ENCODE data around the gene BCL2L12. TPM values are rescaled to one million over a fixed set of nuclear protein-coding genes. Genes with fewer than 3 reads are reported as not detected.

BCL2L12 gene
- total RNA-seq, 1 donor from 2014 or later: 31.5 TPM

GRCh38 chr19:49701271-49701786 lies 35.6 kb downstream of the BCL2L12 start:
- Histone ChIP-seq H3K4me2 (ENCODE audit: low read length) (no peak overlapping the region), H2AFZ (ENCODE audit: low read depth, low read length) (no peak overlapping the region), H3K27ac (ENCODE audit: low read depth, low read length) (no peak overlapping the region), H3K4me3 (ENCODE audit: insufficient read depth, low read depth, low read length) (no peak overlapping the region), H3K4me1 (ENCODE audit: insufficient read depth, low read length) (no peaks in the 10 kb centered on the region), H4K20me1 (ENCODE audit: insufficient read depth, low read length) (no peaks in the 10 kb centered on the region), H3K36me3 (ENCODE audit: insufficient read depth, low read length) (no peaks in the 10 kb centered on the region), H3K9ac (ENCODE audit: low read length) (no peak overlapping the region), H3K79me2 (ENCODE audit: insufficient read depth, low read length) (no peaks in the 10 kb centered on the region), H3K27me3 (ENCODE audit: insufficient read depth, low read length) (no peaks in the 10 kb centered on the region), H3K9me3 (ENCODE audit: insufficient read depth, low read depth, low read length) (no peaks in the 10 kb centered on the region)
- no peaks in the 10 kb centered on the region for H3K9me3 Mint-ChIP-seq (ENCODE audit: unreplicated experiment)
- H3K27me3 Mint-ChIP-seq (ENCODE audit: low read depth, unreplicated experiment): no peaks in the 10 kb centered on the region
- no peak overlapping the region for H3K27ac Mint-ChIP-seq (ENCODE audit: unreplicated experiment)
- peaks cover 5% of the 10 kb centered on the region for H3K36me3 Mint-ChIP-seq (ENCODE audit: low read depth, unreplicated experiment)
- no peaks in the 10 kb centered on the region for H3K4me1 Mint-ChIP-seq (ENCODE audit: low read depth, unreplicated experiment)
- no peak overlapping the region for H3K4me3 Mint-ChIP-seq (ENCODE audit: unreplicated experiment)
- TF ChIP-seq EZH2 (IDR thresholded peaks at IDR 0.05; ENCODE audit: insufficient read depth, low read length): no peak
- no peak for TF ChIP-seq CTCF (IDR thresholded peaks at IDR 0.05; ENCODE audit: insufficient read depth, low read depth, low read length)
- DNase-seq (ENCODE audit: low read depth) (no peak), FAIRE-seq (no peak)

GRCh38 chr19:49704888-49705642 lies 39.3 kb downstream of the BCL2L12 start:
- no peak for TF ChIP-seq EZH2 (IDR thresholded peaks at IDR 0.05; ENCODE audit: insufficient read depth, low read length)
- TF ChIP-seq CTCF (IDR thresholded peaks at IDR 0.05; ENCODE audit: insufficient read depth, low read depth, low read length): no peak
- Histone ChIP-seq H4K20me1 (ENCODE audit: insufficient read depth, low read length) (no peaks in the 10 kb centered on the region), H3K4me3 (ENCODE audit: insufficient read depth, low read depth, low read length) (no peak overlapping the region), H3K27ac (ENCODE audit: low read depth, low read length) (no peak overlapping the region), H3K9ac (ENCODE audit: low read length) (no peak overlapping the region), H2AFZ (ENCODE audit: low read depth, low read length) (no peak overlapping the region), H3K79me2 (ENCODE audit: insufficient read depth, low read length) (no peaks in the 10 kb centered on the region), H3K4me2 (ENCODE audit: low read length) (no peak overlapping the region), H3K4me1 (ENCODE audit: insufficient read depth, low read length) (no peaks in the 10 kb centered on the region), H3K27me3 (ENCODE audit: insufficient read depth, low read length) (no peaks in the 10 kb centered on the region), H3K36me3 (ENCODE audit: insufficient read depth, low read length) (no peaks in the 10 kb centered on the region), H3K9me3 (ENCODE audit: insufficient read depth, low read depth, low read length) (no peaks in the 10 kb centered on the region)
- FAIRE-seq: no peak
- peaks cover 1% of the 10 kb centered on the region for H3K9me3 Mint-ChIP-seq (ENCODE audit: unreplicated experiment)
- no peak overlapping the region for H3K27ac Mint-ChIP-seq (ENCODE audit: unreplicated experiment)
- H3K4me3 Mint-ChIP-seq (ENCODE audit: unreplicated experiment): no peak overlapping the region
- no peak for DNase-seq (ENCODE audit: low read depth)
- H3K36me3 Mint-ChIP-seq (ENCODE audit: low read depth, unreplicated experiment): peaks cover 7% of the 10 kb centered on the region
- H3K4me1 Mint-ChIP-seq (ENCODE audit: low read depth, unreplicated experiment): no peaks in the 10 kb centered on the region
- H3K27me3 Mint-ChIP-seq (ENCODE audit: low read depth, unreplicated experiment): no peaks in the 10 kb centered on the region

- no peak for DNase-seq (ENCODE audit: low read depth)
- H3K9me3 Mint-ChIP-seq (ENCODE audit: unreplicated experiment): peaks cover 5% of the 10 kb centered on the region
- peaks cover 14% of the 10 kb centered on the region for H3K36me3 Mint-ChIP-seq (ENCODE audit: low read depth, unreplicated experiment)
- Histone ChIP-seq H3K79me2 (ENCODE audit: insufficient read depth, low read length) (no peaks in the 10 kb centered on the region), H4K20me1 (ENCODE audit: insufficient read depth, low read length) (no peaks in the 10 kb centered on the region), H3K36me3 (ENCODE audit: insufficient read depth, low read length) (no peaks in the 10 kb centered on the region), H3K4me2 (ENCODE audit: low read length) (no peak overlapping the region), H3K4me3 (ENCODE audit: insufficient read depth, low read depth, low read length) (no peak overlapping the region), H3K27ac (ENCODE audit: low read depth, low read length) (no peak overlapping the region), H3K4me1 (ENCODE audit: insufficient read depth, low read length) (no peaks in the 10 kb centered on the region), H3K9me3 (ENCODE audit: insufficient read depth, low read depth, low read length) (no peaks in the 10 kb centered on the region), H3K9ac (ENCODE audit: low read length) (no peak overlapping the region), H3K27me3 (ENCODE audit: insufficient read depth, low read length) (no peaks in the 10 kb centered on the region), H2AFZ (ENCODE audit: low read depth, low read length) (no peak overlapping the region)
- no peak for TF ChIP-seq CTCF (IDR thresholded peaks at IDR 0.05; ENCODE audit: insufficient read depth, low read depth, low read length)
- H3K4me1 Mint-ChIP-seq (ENCODE audit: low read depth, unreplicated experiment): no peaks in the 10 kb centered on the region
- no peak overlapping the region for H3K27ac Mint-ChIP-seq (ENCODE audit: unreplicated experiment)
- no peak for FAIRE-seq
- no peak overlapping the region for H3K4me3 Mint-ChIP-seq (ENCODE audit: unreplicated experiment)
- H3K27me3 Mint-ChIP-seq (ENCODE audit: low read depth, unreplicated experiment): no peaks in the 10 kb centered on the region
Observed at GRCh38 chr19:49705919-49706318, 40.2 kb downstream of the BCL2L12 start.
